ENCODE measurements around the gene DNAAF5. TPM values are rescaled to one million over a fixed set of nuclear protein-coding genes. Genes with fewer than 3 reads are reported as not detected.

DNAAF5 gene
- total and polyA plus RNA-seq, 2 of the 13 experiments (the other 11 are each of a cell fraction or from before 2014, with no cell fraction given): 11.9 to 21.5 TPM

GRCh38 chr7:805261-805660, 78.8 kb downstream of the DNAAF5 start (continued):
- TF ChIP-seq CCAR2 (optimal IDR thresholded peaks at IDR 0.05; ENCODE audit: low read depth, low read length) (no peak), ZNF263 (CRISPR knock-in tag; IDR thresholded peaks at IDR 0.05) (no peak), ZNF597 (CRISPR knock-in tag; IDR thresholded peaks at IDR 0.05) (no peak)

- Histone ChIP-seq H3K4me3 (replicated peaks in 1 of 3; ENCODE audit: insufficient read depth in 1 of 3, low read depth in 2 of 3, low read length in 3 of 3) (peak overlapping the region; percentile 53 to 90 (median 66); a peak in 5 of 6 replicates), H4K20me1 (ENCODE audit: insufficient read depth, low read length) (peaks cover 23% of the 10 kb centered on the region), H3K27me3 (ENCODE audit: control insufficient read depth in 1 of 2, insufficient read depth in 2 of 2, low read length in 2 of 2) (no peaks in the 10 kb centered on the region; a peak in 1 of 5 replicates), H3K36me3 (replicated peaks in 1 of 2; ENCODE audit: control insufficient read depth in 1 of 2, insufficient read depth in 2 of 2, low read length in 2 of 2) (no peaks in the 10 kb centered on the region), H3K27ac (ENCODE audit: extremely low read length, insufficient read depth, low read length) (peak overlapping the region; percentile 46), H3K79me2 (ENCODE audit: insufficient read depth, low read length) (peaks cover 36% of the 10 kb centered on the region), H2AFZ (ENCODE audit: low read length) (no peak overlapping the region), H3K9me3 (ENCODE audit: low read length) (no peaks in the 10 kb centered on the region), H3K9ac (ENCODE audit: insufficient read depth, low read depth, low read length) (peak overlapping the region; percentile 40; the same call in 1 of the 2 replicates), H3K4me1 (ENCODE audit: insufficient read depth, low read length) (peaks cover 77% of the 10 kb centered on the region), H3K4me2 (ENCODE audit: low read depth, low read length) (peak overlapping the region; percentile 77)
- peak; percentile 7 for ATAC-seq
- WGBS (ENCODE audit: low lambda C conversion rate): 44% methylated on average over 22 of the region's 56 CpGs
- no peak for FAIRE-seq
- intact Hi-C loops (cut with micrococcal nuclease; ENCODE audit: unreplicated experiment) (loop anchor here (5.0 to 10.0 kb wide), 3 partner anchors 59 to 642 kb away; partner anchors contain the start of genes ADAP1, GET4 and MICALL2), in situ Hi-C loops (cut with HindIII; ENCODE audit: extremely low pct_ligation_motif_present, low pct_unique_long_range_greater_than_20kb) (no loop called here)
- DNase-seq (ENCODE audit: low spot score): no peak
- no TSS peak for BruUV-seq (replicated peaks)
- CTCF ChIA-PET (ENCODE audit: low intra/inter-chr PET ratio, low total read pairs): no interaction called here
- POLR2A ChIA-PET: no interaction called here
- TF ChIP-seq HOXA7 (CRISPR knock-in tag; IDR thresholded peaks at IDR 0.05) (no peak), ZNF362 (CRISPR knock-in tag; IDR thresholded peaks at IDR 0.05; ENCODE audit: borderline replicate concordance) (peak; percentile 43; the same call in 1 of the 2 replicates), ZNF558 (CRISPR knock-in tag; IDR thresholded peaks at IDR 0.05; ENCODE audit: borderline replicate concordance) (0 out of 2 replicates have a peak, but pooled peaks have one; percentile 23), ZNF547 (CRISPR knock-in tag; IDR thresholded peaks at IDR 0.05) (0 out of 2 replicates have a peak, but pooled peaks have one; percentile 32), ZNF17 (CRISPR knock-in tag; IDR thresholded peaks at IDR 0.05) (no peak), DNMT1 (CRISPR knock-in tag; IDR thresholded peaks at IDR 0.05) (no peak), ZNF296 (CRISPR knock-in tag; conservative IDR thresholded peaks at IDR 0.05) (no peak), ZNF160 (CRISPR knock-in tag; IDR thresholded peaks at IDR 0.05) (no peak), SNRNP70 (IDR thresholded peaks at IDR 0.05; ENCODE audit: low read depth, low read length) (no peak), NRL (CRISPR knock-in tag; IDR thresholded peaks at IDR 0.05; ENCODE audit: borderline replicate concordance) (no peak), ONECUT2 (CRISPR knock-in tag; IDR thresholded peaks at IDR 0.05) (no peak), FOXP4 (CRISPR knock-in tag; IDR thresholded peaks at IDR 0.05) (no peak), ZNF83 (CRISPR knock-in tag; IDR thresholded peaks at IDR 0.05; ENCODE audit: borderline replicate concordance) (no peak)
Observed at GRCh38 chr7:815284-816216, 89.1 kb downstream of the DNAAF5 start.

Measured in HepG2 (cell line).